Urinary bladder (tissue), 4 donors: ENCODE measurements around the gene GMPR. TPM values are rescaled to one million over a fixed set of nuclear protein-coding genes. Genes with fewer than 3 reads are reported as not detected.

Experiments
- DNase-seq: peaks from one replicate; pipeline ENCODE4 v3.0.0-alpha.2; 2015; ENCODE audit errors: extremely low spot score
- H3K27ac ChIP-seq: one replicate; pipeline ENCODE4 v1.5.1; 2013; ENCODE audit warnings: low read depth, mild to moderate bottlenecking, moderate library complexity
- H3K36me3 ChIP-seq: one replicate; pipeline ENCODE4 v1.6.1; 2013; ENCODE audit warnings: mild to moderate bottlenecking, moderate library complexity; ENCODE audit not compliant: insufficient read depth
- H3K4me1 ChIP-seq: one replicate; pipeline ENCODE4 v1.6.1; 2013; ENCODE audit warnings: mild to moderate bottlenecking, moderate library complexity; ENCODE audit not compliant: insufficient read depth
- H3K4me3 ChIP-seq: one replicate; pipeline ENCODE4 v1.5.1; 2013; ENCODE audit warnings: low read depth, low read length
- WGBS: extraction: QIAGEN DNeasy Blood & Tissue Kit; methylation state at CpG from one replicate; pipeline ENCODE4 v1.1.7; 2013; 5-methylcytosine and 5-hydroxymethylcytosine counted together
- polyA plus RNA-seq: library from polyadenylated mRNA; stranded (reverse); fragments of 200-250 nt; gene quantifications from one replicate; pipeline ENCODE4 v1.2.3, GENCODE V29; 2013
- total RNA-seq: library from RNA; depleted of rRNA; stranded (reverse); fragments of >200 nt; gene quantifications from one replicate; pipeline ENCODE4 v1.2.3, GENCODE V29; 2014
- donor health status: healthy with polysubstance abuse.
- donor health status: healthy.

Gene GMPR
- total and polyA plus RNA-seq, 2 donors, result 4.5 to 5.4 TPM

DNA sequence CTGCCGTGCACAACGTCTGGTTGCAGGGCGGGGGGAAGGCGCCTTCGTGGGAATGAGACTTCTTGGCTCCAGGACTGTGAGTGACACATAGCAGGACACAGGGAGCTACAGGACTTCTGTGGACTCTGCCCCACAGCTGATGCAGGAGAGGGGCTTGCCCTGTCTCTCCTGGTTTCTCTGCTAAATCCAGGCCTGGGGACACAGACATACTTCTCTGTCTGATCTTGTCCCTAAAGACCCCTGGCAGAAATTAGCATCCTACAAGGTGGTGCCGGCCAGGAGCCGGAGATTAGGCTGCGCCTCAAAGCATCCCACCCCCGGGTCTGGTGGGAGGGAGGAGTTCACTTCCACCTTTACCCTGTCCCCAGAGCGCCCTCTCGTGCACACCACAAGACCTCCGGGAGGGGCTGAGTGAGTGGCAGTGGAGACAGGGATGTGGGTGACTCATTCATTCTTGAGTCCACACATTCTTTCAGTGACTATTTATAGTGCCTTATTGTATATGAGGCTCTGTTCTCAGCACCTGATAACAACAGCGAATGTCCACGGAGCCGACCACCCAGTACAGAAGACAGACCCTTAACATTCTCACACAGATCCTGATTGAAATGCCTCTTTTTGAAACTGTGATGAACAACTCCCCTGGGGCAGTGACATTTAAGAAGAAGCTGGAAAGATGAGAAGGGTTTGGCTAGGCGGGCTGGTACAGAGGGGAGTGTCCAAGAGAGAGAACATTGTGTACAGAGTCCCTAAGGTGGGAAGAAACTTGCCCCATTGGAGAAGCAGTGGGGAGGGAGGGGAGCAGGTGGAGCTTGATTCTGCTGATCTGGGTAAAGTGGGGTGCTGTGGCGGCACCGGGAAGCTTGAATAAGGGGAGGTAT lies 39.0 kb downstream of the GMPR start:
- peak; percentile 49 for DNase-seq
- 39% methylated on average over 18 of the region's 18 CpGs for WGBS
- no peak overlapping the region for H3K27ac ChIP-seq
- no peaks in the 10 kb centered on the region for H3K4me1 ChIP-seq
- no peak overlapping the region for H3K4me3 ChIP-seq
- H3K36me3 ChIP-seq, result no peaks in the 10 kb centered on the region

DNA sequence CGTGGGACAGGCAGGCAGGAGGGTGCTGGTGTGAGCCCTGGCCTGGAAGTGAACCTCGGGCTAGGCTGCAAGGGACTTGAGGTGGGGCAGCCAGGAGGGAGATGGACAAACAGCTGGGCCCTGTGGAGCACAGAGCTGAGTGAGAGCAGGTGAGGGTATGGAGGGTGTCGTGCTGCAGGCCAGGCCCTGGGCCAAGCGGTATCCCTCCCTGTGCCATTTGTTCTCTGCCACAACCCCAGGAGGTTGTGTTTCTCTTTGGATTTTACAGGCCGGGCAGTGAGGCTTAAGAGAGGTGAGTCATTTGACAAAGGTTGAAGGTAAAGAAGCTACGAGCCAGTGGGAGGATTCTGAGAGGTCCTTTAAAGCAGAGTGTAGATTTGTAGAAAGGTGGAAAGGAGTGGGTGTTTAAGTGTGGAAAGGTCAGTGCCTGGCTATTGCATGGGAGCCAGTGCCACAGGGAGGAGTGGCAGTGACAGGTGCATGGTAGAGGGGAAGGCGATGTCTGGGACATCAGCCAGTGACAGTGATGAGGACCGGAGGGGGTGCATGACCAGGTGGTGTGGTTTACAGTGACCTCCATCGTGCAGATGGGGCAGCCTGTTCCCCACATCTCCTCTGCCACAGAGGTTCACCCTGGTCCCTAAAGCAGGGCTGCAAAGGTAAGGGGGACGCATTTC lies 39.8 kb downstream of the GMPR start:
- WGBS, result 85% methylated on average over 10 of the region's 10 CpGs
- H3K4me1 ChIP-seq, result no peaks in the 10 kb centered on the region
- no peak overlapping the region for H3K4me3 ChIP-seq
- no peak overlapping the region for H3K27ac ChIP-seq
- no peak for DNase-seq
- H3K36me3 ChIP-seq, result no peaks in the 10 kb centered on the region

DNA sequence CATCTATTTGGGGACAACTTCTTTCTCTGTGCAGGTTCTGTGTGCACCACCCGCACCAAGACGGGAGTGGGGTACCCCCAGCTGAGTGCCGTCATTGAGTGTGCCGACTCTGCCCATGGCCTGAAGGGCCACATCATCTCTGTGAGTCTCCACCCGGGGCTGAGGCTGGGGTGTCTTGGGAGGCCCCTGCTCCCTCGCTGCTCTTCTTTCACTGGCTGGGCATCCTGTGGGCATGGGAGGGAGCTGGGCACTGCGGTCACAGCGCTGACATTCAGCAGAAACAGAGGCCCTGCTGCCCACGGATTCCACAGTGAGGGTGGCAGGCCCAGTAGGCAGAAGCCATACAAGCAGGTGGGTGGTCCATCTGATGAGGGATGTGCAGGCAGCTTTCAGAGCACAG lies 40.4 kb downstream of the GMPR start:
- WGBS, result 95% methylated on average over 9 of the region's 9 CpGs
- Histone ChIP-seq H3K4me3 (no peak overlapping the region), H3K27ac (no peak overlapping the region), H3K36me3 (no peaks in the 10 kb centered on the region), H3K4me1 (no peaks in the 10 kb centered on the region)
- DNase-seq, result no peak

DNA sequence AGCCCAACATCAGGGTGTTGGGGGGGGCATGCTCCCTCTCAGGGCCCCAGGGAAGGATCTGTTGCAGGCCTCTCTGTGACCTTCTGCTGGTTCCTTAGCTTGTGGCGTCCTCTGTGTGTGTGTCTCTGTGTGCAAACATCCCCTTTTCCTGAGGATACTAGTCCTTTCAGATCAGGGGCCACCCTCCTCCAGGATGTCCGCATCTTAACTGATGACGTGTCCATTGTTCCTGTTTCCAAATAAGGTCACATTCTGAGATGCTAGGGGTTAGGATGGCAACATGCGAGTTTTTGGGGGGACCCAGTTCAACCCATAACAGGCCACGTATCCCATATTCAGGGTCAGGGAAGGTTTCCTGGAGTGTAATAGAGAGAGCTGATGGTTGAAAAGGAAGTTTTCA lies 40.9 kb downstream of the GMPR start:
- H3K4me3 ChIP-seq, result no peak overlapping the region
- H3K36me3 ChIP-seq, result no peaks in the 10 kb centered on the region
- no peaks in the 10 kb centered on the region for H3K4me1 ChIP-seq
- H3K27ac ChIP-seq, result no peak overlapping the region
- WGBS, result 93% methylated on average over 5 of the region's 5 CpGs
- no peak for DNase-seq

DNA sequence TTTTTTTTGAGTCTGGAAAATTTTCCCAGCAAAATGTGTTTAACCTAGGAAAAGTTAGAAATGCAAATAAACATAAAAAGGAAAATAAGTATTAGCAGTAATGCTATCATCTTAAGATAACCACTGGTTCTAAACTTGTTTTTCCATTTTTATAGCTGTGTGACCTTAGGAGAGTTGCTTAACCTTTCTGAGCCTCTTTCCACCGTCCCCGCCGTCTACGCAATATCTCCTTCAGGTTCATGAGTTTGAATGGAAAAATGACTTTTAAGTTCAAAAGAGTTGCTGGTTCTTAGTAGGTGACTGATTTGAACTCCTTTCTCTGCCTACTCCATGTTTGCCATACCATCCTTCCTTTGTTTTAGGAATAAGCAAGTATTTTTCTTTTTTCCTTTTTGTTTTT lies 44.0 kb downstream of the GMPR start:
- DNase-seq, result no peak
- 91% methylated on average over 4 of the region's 4 CpGs for WGBS
- Histone ChIP-seq H3K27ac (no peak overlapping the region), H3K4me1 (no peaks in the 10 kb centered on the region), H3K4me3 (no peak overlapping the region), H3K36me3 (no peaks in the 10 kb centered on the region)

DNA sequence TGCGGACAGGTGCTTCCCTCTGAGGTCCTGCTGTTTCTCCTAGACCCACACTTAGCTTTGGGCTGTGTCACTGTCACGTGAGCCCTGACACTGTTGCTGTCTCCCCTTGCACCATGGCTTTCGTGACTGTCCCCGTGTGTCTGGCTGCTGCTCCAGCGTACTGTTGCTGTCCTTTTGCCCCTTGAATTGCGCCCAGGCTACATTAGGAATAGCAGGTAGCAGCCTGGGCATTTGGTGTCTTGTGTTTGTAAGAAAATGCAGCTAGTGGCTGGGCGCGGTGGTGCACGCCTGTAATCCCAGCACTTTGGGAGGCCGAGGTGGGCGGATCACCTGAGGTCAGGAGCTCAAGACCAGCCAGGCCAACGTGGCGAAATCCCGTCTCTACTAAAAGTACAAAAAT lies 46.1 kb downstream of the GMPR start:
- H3K4me3 ChIP-seq, result no peak overlapping the region
- 94% methylated on average over 14 of the region's 14 CpGs for WGBS
- no peak overlapping the region for H3K27ac ChIP-seq
- no peak for DNase-seq
- no peaks in the 10 kb centered on the region for H3K4me1 ChIP-seq
- no peaks in the 10 kb centered on the region for H3K36me3 ChIP-seq

DNA sequence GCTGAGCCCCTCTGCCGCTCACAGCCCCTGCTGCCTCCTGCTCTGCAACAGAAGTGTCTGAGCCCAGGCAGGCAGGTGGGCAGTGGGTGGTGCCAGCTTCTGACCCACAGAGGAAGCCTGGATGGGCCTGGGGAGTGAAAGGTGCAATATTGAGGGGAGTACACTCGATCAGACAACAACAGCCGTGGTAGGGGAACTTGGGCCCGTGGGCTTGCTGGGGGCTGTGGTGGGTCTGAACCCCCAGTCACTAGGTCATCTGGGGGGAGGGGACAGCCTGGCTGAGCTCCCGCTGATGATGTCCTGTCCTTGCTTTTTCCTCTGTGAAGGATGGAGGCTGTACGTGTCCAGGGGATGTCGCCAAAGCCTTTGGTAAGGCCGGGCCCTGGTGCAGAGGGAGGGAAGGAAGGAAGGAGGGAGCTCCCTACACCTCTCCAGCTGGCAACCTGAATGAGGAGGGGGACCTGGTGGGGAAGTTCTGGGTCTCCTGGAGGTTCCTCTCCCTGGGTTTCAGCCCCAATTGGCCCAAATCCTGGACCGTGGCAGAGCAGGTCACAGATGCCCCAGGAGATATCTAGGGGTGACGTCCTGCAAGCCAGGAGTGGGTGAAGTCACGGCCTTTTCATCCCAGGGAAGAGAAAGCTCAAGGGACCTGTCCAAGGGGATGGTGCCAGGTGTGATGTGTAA lies 47.2 kb downstream of the GMPR start:
- WGBS, result 82% methylated on average over 11 of the region's 11 CpGs
- no peak overlapping the region for H3K27ac ChIP-seq

DNA sequence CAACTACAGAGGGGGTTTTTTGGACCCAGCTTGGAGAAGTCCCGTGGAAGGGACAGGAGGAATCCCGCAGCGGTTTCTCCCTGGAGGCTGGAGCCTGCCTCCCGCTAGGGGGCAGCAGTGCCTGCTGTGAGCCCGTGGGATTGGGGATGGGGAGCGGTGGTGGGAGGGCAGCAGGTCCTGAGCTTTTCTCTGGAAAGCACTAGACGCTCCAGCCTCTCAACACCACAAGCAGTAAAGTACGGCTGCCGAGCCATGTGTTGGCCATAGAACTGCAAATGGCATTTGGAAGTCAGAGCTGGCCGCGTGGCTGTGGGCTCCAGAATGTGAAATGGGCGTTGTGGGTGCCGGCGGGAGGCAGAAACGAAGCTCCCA lies 47.8 kb downstream of the GMPR start:
- H3K4me3 ChIP-seq, result no peak overlapping the region
- no peaks in the 10 kb centered on the region for H3K4me1 ChIP-seq
- H3K27ac ChIP-seq, result no peak overlapping the region
- 44% methylated on average over 15 of the region's 15 CpGs for WGBS
- H3K36me3 ChIP-seq, result no peaks in the 10 kb centered on the region
- DNase-seq, result no peak

More for the DNA sequence above, 47.2 kb downstream of the GMPR start:
- H3K4me1 ChIP-seq, result no peaks in the 10 kb centered on the region
- H3K36me3 ChIP-seq, result no peaks in the 10 kb centered on the region
- H3K4me3 ChIP-seq, result no peak overlapping the region
- no peak for DNase-seq

DNA sequence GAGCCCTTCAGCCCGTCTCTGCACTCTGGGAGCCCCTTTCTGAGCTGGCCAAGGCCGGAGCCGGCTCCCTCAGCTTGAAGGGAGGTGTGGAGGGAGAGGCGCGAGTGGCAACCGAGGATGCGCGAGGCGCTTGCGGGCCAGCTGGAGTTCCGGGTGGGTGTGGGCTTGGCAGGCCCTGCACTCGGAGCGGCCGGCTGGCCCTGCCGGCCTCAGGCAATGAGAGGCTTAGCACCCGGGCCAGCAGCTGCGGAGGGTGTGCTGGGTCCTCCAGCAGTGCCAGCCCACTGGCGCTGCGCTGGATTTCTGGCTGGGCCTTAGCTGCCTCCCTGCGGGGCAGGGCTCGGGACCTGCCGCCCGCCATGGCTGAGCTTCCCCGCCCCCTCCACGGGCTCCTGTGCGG lies 49.8 kb downstream of the GMPR start:
- Histone ChIP-seq H3K36me3 (no peaks in the 10 kb centered on the region), H3K4me1 (no peaks in the 10 kb centered on the region), H3K4me3 (no peak overlapping the region), H3K27ac (no peak overlapping the region)
- DNase-seq, result no peak
- WGBS, result 96% methylated on average over 26 of the region's 26 CpGs

DNA sequence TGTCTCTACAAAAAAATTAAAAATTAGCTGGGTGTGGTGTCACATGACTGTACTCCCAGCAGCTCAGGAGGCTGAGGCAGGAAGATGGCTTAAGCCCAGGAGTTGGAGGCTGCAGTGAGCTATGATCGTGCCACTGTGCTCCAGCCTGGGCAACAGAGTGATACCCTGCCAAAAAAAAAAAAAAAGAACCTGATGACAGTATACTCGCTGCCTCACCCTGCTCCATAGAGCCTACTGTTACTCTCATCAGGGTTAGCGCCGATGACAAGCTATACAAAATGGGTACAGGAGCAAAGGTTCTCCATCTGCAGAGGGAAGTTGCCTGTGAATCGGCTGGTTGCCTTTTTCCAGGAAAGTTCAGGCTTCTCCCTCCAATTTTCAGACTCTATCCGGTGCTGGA lies 53.4 kb downstream of the GMPR start:
- Histone ChIP-seq H3K4me1 (no peaks in the 10 kb centered on the region), H3K27ac (no peak overlapping the region), H3K4me3 (no peak overlapping the region), H3K36me3 (no peaks in the 10 kb centered on the region)
- no peak for DNase-seq
- WGBS, result 88% methylated on average over 6 of the region's 6 CpGs

DNA sequence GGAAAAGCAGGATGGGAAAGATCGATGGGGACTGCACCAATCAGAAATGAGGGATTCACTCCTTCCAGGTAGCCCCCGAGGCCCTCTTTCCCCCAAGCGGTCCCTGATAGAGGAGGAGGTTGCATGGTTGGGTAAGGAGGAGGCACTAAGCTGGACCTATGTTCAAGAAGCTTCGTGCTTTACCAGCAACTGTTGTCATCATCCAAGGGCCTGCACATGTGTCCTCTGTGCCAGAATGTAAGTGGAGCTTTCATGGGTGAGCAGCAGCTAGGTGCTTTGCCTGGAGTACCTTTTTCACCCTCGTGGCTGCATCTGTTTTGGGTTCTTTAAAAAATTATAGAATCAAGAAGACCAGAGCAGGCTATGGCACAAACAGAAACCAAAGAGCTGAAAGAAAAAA lies 54.0 kb downstream of the GMPR start:
- H3K27ac ChIP-seq, result no peak overlapping the region

DNA sequence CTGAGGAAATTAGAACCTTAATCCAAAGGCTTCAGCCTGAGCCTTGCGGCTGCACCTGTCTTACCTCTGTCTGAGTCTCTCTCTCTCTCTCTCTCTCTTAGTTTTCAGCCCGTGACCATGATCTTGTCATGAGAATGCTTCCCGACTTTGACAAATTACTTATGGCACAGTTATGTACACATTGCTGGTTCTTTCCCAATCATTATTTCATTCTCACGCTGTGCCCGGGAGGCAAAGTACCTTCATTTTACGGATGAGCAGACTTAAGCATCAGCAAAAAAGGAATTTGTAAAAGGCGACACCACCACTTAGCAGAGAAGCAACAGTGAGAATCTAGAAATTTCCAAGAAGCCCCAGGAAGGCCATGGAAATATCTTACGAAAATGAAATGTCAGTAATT lies 54.6 kb downstream of the GMPR start:
- Histone ChIP-seq H3K4me3 (no peak overlapping the region), H3K27ac (no peak overlapping the region), H3K36me3 (no peaks in the 10 kb centered on the region), H3K4me1 (no peaks in the 10 kb centered on the region)
- WGBS, result 79% methylated on average over 8 of the region's 8 CpGs
- DNase-seq, result no peak

More for the DNA sequence above, 54.0 kb downstream of the GMPR start:
- DNase-seq, result no peak
- 87% methylated on average over 5 of the region's 5 CpGs for WGBS
- Histone ChIP-seq H3K4me1 (no peaks in the 10 kb centered on the region), H3K36me3 (no peaks in the 10 kb centered on the region), H3K4me3 (no peak overlapping the region)

DNA sequence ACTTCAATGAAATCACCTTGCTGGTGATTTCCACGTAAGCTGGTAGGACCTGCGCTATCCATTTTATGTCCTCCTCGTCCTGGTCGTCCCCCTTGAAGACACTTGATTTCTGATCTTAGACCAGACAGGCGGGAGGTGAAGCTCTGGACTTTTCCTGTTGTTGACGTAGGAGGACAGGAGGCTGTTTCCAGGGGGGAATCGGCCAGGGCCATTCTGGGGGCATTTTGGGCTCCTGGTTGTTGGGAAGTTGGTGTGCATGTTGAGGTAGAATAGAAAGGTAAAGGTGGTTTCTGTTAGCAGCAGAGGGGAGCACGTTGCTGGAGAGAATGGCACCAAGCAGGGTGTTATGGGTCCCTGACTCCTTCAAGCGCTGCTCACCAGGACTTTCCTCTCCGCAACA lies 56.0 kb downstream of the GMPR start:
- DNase-seq, result no peak
- Histone ChIP-seq H3K27ac (no peak overlapping the region), H3K4me3 (no peak overlapping the region), H3K36me3 (no peaks in the 10 kb centered on the region), H3K4me1 (no peaks in the 10 kb centered on the region)
- 91% methylated on average over 10 of the region's 10 CpGs for WGBS

DNA sequence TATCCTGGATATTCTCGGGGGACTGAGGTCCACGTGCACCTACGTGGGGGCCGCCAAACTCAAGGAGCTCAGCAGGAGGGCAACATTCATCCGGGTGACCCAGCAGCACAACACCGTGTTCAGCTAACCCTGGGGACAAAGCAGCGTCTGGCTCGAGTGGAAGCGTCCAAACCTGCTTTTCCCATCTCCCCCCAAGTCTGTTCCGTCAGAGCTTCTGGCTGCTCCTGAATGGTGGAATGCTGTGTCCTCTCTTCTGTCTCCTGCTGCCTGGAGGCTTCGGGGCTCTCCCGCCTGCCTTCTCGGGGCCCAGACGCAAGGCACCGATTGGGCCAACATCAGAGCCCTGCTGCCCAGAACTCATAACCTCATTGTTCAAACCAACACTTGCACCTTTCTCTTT lies 56.7 kb downstream of the GMPR start:
- no peaks in the 10 kb centered on the region for H3K4me1 ChIP-seq
- no peak for DNase-seq
- WGBS, result 90% methylated on average over 15 of the region's 15 CpGs
- H3K36me3 ChIP-seq, result no peaks in the 10 kb centered on the region
- no peak overlapping the region for H3K4me3 ChIP-seq
- no peak overlapping the region for H3K27ac ChIP-seq
